Measurements from ENCODE around the gene DESI1.

GRCh38 chr22:41582694-41583093 is 38.1 kb downstream of the DESI1 start:
- no peak for TF ChIP-seq RFX5 (IDR thresholded peaks at IDR 0.05)
- no peak for TF ChIP-seq ZFP36 (IDR thresholded peaks at IDR 0.05; ENCODE audit: borderline replicate concordance, partially characterized antibody)
- no peak for TF ChIP-seq CTCF (IDR thresholded peaks at IDR 0.05)
- TF ChIP-seq POLR2A (IDR thresholded peaks at IDR 0.05; ENCODE audit: low read length), result no peak
- TF ChIP-seq, protein P1, sequence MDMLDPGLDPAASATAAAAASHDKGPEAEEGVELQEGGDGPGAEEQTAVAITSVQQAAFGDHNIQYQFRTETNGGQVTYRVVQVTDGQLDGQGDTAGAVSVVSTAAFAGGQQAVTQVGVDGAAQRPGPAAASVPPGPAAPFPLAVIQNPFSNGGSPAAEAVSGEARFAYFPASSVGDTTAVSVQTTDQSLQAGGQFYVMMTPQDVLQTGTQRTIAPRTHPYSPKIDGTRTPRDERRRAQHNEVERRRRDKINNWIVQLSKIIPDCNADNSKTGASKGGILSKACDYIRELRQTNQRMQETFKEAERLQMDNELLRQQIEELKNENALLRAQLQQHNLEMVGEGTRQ (IDR thresholded peaks at IDR 0.05), result no peak

Data from A549 (cell line).